Effector memory CD8-positive, alpha-beta T cell (primary cell): ENCODE data around the gene LRRC70.
"Not testable (repeated sequence)": the region's sequence is repeated elsewhere in the genome, so short reads cannot be mapped to it uniquely, and the experiment has no call there.

Experiments
- ATAC-seq: fragments of 150-1000 bp; cut with Tn5 transposase; replicated peaks from 2 replicates; pipeline ENCODE4 v1.10.0; 2021; ENCODE audit warnings: mild to moderate bottlenecking, moderate library complexity
- DNase-seq, 3 experiments: peaks; one replicate each; pipeline ENCODE4 v3.0.0; 2021
- H3K27ac Mint-ChIP-seq, 2 donors: one replicate each; pipeline ENCODE4 v1.8.0; 2022; ENCODE audit warnings: mild to moderate bottlenecking in 2 of 2, mixed read lengths in 2 of 2, moderate library complexity in 2 of 2
- H3K27me3 Mint-ChIP-seq, 2 donors: one replicate each; pipeline ENCODE4 v1.8.0; 2022; ENCODE audit warnings: mixed read lengths in 2 of 2
- H3K36me3 Mint-ChIP-seq: one replicate; pipeline ENCODE4 v1.8.0; 2022; ENCODE audit warnings: mild to moderate bottlenecking, moderate library complexity, mixed read lengths; ENCODE audit not compliant: insufficient read depth
- H3K4me1 Mint-ChIP-seq, 2 donors: one replicate each; pipeline ENCODE4 v1.8.0; 2022; ENCODE audit warnings: low read depth in 2 of 2, mixed read lengths in 2 of 2
- H3K4me3 Mint-ChIP-seq, 2 donors: one replicate each; pipeline ENCODE4 v1.8.0; 2022; ENCODE audit warnings: mild to moderate bottlenecking in 2 of 2, mixed read lengths in 2 of 2, moderate library complexity in 2 of 2
- H3K9me3 Mint-ChIP-seq, 2 donors: one replicate each; pipeline ENCODE4 v1.8.0; 2022; ENCODE audit warnings: mixed read lengths in 2 of 2

LRRC70 gene

DNA sequence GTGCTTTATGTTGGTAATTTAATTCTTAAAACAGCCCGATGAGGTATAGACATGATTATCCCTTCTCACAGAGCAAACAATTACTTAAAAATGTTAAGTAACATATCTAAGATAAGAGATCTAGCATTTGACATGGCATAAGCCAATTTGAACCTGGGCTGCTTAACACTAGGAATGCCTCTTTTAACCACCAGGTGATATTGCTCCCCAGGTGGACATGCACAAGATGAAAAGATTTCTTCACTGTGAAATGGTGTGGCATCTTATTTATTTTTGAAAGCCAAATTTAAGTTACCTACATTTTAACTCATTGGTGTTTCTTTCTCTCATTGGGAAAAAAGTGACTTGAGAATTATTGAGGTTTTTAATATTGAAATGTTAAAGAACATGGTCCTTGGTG is 15.8 kb upstream of the LRRC70 start:
- no peak overlapping the region for H3K4me3 Mint-ChIP-seq
- H3K27ac Mint-ChIP-seq = no peak overlapping the region
- no peaks in the 10 kb centered on the region for H3K27me3 Mint-ChIP-seq

DNA sequence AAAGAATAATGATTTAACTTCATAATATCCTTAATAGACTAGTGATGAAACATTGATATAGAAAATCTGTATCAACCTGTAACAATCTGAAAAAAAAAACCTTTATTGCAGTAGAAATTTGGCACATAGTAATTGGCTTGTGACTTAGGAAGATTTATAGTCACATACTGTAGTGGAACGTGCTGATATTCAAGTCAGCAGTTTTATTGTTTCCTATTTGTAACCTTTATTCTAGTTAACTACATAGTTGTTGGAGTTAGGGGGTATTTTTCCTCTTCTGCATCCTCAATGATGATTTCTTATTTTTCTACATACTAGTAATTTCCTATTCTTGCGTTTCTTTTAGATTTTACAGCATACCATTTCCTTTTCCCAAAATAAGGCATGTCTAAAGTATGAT is 14.5 kb upstream of the LRRC70 start:
- Mint-ChIP-seq H3K27me3 (no peaks in the 10 kb centered on the region), H3K4me3 (no peak overlapping the region), H3K27ac (no peak overlapping the region), H3K9me3 (peaks cover 0 to 3% of the 10 kb centered on the region in 2 donors), H3K36me3 (peaks cover 17% of the 10 kb centered on the region), H3K4me1 (peaks cover 4% of the 10 kb centered on the region in 2 donors)
- DNase-seq (no peak), ATAC-seq (no peak)

More for the DNA sequence above, 15.8 kb upstream of the LRRC70 start:
- H3K36me3 Mint-ChIP-seq = peaks cover 17% of the 10 kb centered on the region
- DNase-seq (no peak), ATAC-seq (no peak)
- peaks cover 0 to 3% of the 10 kb centered on the region in 2 donors for H3K9me3 Mint-ChIP-seq
- H3K4me1 Mint-ChIP-seq = peaks cover 0 to 2% of the 10 kb centered on the region in 2 donors

DNA sequence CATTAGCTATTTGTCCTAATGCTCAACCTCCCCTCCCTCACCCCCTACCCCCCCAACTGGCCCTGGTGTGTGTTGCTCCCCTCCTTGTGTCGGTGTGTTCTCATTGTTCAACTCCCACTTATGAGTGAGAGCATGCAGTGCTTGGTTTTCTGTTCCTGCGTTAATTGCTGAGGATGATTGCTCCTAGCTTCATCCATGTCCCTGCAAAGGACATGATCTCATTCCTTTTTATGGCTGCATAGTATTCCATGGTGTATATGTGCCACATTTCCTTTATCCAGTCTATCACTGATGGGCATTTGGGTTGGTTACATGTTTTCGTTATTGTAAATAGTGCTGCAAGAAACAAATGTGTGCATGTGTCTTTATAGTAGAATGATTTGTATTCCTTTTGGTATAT is 12.9 kb upstream of the LRRC70 start:
- not testable (repeated sequence) for H3K4me3 Mint-ChIP-seq, ATAC-seq, DNase-seq, H3K9me3 Mint-ChIP-seq, H3K27ac Mint-ChIP-seq, H3K4me1 Mint-ChIP-seq, H3K27me3 Mint-ChIP-seq
- peaks cover 17% of the 10 kb centered on the region for H3K36me3 Mint-ChIP-seq

DNA sequence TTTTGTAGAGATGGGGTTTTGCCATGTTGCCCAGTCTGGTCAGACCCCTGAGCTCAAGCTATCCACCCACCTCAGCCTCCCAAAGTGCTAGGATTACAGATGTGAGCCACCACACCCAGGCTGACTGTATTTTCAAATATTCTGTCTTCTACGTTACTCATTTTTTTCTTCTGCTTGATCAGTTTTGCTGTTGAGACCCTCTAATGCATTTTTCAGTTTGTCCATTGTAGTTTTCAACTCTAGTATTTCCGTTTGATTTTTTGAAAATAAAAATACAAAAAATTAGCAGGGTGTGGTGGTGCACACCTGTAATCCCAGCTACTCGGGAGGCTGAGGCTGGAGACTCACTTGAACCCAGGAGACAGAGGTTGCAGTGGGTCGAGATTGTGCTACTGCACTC is 10.5 kb upstream of the LRRC70 start:
- Mint-ChIP-seq H3K9me3 (peaks cover 0 to 3% of the 10 kb centered on the region in 2 donors), H3K27me3 (no peaks in the 10 kb centered on the region), H3K36me3 (peaks cover 12% of the 10 kb centered on the region), H3K4me1 (peaks cover 7% of the 10 kb centered on the region in 2 donors), H3K4me3 (no peak overlapping the region), H3K27ac (no peak overlapping the region)
- ATAC-seq = no peak
- no peak for DNase-seq

DNA sequence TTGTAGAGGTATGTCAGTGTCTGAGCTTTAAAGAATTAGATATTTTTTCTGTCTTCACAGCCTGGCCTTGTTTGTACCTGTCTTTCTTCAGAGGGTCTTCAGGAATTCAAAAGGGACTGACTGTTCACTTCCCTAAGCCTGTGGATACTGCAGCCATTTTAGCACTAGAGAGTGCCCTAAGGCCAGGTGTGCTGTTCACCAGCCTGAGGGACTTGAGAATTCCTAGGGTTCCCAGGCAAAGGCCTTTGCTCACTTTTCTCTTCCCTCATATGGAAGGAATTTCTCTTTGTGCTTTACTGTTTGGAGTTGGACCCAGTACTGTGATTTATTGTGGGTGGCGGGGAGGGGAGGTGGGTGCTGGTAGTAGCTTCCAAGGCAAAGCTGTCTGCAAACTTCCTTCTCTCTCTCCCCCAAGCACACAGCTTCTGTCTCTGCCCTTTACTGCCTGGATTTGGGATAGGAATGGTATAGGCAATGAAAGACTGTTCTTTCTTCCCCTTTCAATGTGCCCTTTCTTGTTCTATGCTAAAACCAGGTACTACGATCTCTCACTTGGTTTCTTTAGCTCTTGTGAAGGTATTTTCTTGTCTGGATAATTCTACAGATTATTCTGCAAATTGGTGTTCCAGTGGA is 9.7 kb upstream of the LRRC70 start:
- ATAC-seq (no peak), DNase-seq (no peak)
- peaks cover 12% of the 10 kb centered on the region for H3K36me3 Mint-ChIP-seq
- peaks cover 7% of the 10 kb centered on the region in 2 donors for H3K4me1 Mint-ChIP-seq
- H3K4me3 Mint-ChIP-seq = no peak overlapping the region
- no peak overlapping the region for H3K27ac Mint-ChIP-seq
- H3K9me3 Mint-ChIP-seq = peaks cover 0 to 3% of the 10 kb centered on the region in 2 donors
- H3K27me3 Mint-ChIP-seq = no peaks in the 10 kb centered on the region

DNA sequence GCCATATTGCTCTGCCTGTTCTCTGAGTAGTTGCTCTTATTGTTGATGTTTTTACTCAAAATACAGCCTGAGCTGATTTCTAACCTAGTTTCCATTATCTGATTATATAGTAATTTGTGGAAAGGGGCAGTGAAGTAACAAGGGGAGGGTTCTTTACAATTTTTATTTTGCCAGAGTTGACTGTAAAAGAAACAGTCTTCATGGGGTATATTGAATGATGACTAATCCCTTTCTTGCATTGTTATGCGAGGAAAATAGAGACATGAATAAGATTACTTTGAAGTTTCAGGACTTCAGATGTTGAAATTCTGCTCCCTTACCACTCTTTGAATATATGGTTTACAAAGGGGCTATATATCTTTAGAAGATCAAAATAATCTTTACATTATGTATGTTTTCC is 9.1 kb upstream of the LRRC70 start:
- peaks cover 12% of the 10 kb centered on the region for H3K36me3 Mint-ChIP-seq
- H3K9me3 Mint-ChIP-seq = peaks cover 0 to 3% of the 10 kb centered on the region in 2 donors
- DNase-seq (no peak), ATAC-seq (no peak)
- no peak overlapping the region for H3K4me3 Mint-ChIP-seq
- H3K27me3 Mint-ChIP-seq = no peaks in the 10 kb centered on the region
- H3K27ac Mint-ChIP-seq = no peak overlapping the region
- peaks cover 7 to 10% of the 10 kb centered on the region in 2 donors for H3K4me1 Mint-ChIP-seq

DNA sequence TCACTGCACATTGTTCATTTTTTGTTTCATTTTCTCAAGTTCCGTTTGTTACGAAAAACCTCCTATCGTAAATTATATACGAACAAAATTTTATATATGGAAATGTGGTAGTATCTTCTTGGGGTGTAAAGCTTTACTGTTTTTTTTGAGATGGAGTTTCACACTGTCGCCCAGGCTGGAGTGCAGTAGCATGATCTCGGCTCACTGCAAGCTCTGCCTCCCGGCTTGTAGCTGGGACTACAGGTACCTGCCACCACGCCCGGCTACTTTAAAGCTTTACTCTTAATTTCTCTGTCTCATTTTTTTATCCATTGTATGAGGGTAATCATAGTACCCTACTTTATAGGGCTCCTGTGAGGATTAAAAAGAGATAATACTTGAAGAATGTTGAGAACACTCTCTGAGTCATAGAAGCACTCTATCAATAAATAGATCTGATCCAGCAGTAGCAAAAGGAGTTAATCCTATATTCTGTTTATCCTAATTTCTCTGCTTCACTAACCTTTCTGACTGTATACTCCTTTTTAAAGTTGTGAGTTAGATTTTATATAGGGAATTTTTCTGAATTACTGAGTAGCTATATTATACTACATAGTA is 5.6 kb upstream of the LRRC70 start:
- Mint-ChIP-seq H3K36me3 (no peaks in the 10 kb centered on the region), H3K4me3 (no peak overlapping the region), H3K4me1 (peaks cover 16 to 18% of the 10 kb centered on the region in 2 donors), H3K27me3 (no peaks in the 10 kb centered on the region), H3K27ac (no peak overlapping the region), H3K9me3 (no peaks in the 10 kb centered on the region)
- DNase-seq = no peak
- no peak for ATAC-seq

DNA sequence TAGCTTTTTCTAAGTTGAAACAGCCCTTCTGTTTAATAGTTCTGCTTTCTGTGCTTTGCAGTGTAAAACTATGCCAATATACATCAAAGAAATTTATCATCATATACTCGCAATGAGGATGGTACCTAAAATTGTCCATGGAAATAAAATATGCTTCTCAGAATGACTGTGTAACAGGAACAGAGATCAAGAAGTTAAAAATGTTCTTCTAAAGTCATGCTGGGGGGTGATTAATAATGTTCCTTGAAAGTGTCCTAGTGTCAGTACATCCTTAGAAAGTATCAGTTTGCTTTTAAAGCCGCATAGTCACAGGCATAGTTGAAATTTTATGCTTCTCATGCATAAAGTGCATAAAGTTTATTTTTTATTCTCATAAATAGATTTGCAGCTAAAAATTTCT is 4.0 kb upstream of the LRRC70 start:
- Mint-ChIP-seq H3K4me3 (no peak overlapping the region), H3K27ac (peak overlapping the region in 1 of 2 donors; percentile 8), H3K4me1 (peaks cover 13 to 15% of the 10 kb centered on the region in 2 donors), H3K36me3 (peaks cover 4% of the 10 kb centered on the region), H3K9me3 (no peaks in the 10 kb centered on the region), H3K27me3 (no peaks in the 10 kb centered on the region)
- DNase-seq = no peak
- no peak for ATAC-seq

DNA sequence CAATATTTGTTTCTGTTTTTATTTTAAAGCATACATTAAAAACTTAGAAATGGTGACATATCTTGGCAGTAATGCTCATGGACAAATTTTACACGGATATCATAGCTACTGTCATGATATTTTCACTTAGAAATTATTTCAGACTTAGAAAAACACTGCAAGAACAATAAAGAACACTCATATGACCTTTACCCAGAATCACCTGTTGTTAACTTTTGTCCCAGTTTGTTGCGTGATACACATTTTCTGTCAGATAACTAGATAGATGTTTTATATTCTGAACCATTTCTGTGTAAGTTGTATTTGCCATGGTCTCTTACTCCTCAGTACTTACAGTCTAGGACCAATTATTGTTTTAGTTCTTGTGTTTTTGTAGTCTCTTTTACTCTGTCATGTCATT is 3.6 kb upstream of the LRRC70 start:
- Mint-ChIP-seq H3K27me3 (no peaks in the 10 kb centered on the region), H3K4me1 (peaks cover 13 to 15% of the 10 kb centered on the region in 2 donors), H3K9me3 (no peaks in the 10 kb centered on the region), H3K4me3 (no peak overlapping the region), H3K27ac (peak overlapping the region; percentile 5 to 29), H3K36me3 (peaks cover 4% of the 10 kb centered on the region)
- DNase-seq = no peak
- ATAC-seq = no peak

DNA sequence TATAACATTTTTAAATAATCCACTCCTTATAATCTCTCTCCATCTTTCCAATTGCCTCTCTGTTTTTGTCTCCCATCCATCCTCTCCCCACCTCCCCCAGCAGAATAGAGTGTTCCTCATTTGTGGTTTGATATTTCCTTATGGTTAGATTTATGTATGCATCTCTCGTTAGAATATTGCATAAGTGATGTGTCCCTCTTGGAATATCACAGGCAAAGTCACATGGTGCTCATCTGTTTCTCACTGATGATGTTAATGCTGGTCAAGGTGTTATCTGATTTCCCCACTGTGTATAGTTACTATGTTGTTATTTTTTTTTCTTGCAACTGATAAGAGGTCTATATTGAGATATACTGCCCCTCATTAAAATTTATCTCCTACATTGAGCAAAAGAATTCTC is 3.1 kb upstream of the LRRC70 start:
- ATAC-seq = no peak
- Mint-ChIP-seq H3K27ac (peak overlapping the region; percentile 5 to 29), H3K4me3 (no peak overlapping the region)

DNA sequence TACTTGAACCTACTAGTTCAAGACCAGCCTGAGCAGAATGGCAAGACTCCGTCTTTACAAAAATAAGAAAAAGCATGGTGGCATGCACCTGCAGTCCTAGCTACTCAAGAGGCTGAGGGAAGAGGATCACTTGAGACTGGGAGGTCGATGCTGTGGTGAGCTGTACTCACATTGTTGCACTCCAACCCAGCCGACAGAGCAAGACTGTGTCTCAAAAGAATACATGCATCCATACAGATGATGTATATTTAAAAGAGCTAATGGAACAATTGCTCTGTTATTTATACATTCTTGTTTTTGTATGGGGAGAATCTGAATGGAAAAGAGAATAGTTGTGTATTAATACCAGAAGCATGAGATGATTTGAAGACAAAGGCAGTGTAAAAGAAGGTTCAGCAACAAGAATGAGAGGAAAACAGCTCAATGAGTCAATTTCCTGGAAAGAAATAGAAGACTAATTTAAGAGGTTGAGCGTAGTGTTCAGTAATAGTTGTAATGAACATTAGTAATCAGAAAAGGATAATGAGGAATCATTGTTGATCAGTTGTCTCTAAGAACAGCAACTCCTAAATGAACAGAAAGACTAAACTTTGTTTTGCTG is 1.9 kb upstream of the LRRC70 start:
- Mint-ChIP-seq H3K27ac (peak overlapping the region; percentile 60 to 72), H3K36me3 (peaks cover 4% of the 10 kb centered on the region), H3K27me3 (no peaks in the 10 kb centered on the region), H3K9me3 (no peaks in the 10 kb centered on the region), H3K4me1 (peaks cover 13 to 18% of the 10 kb centered on the region in 2 donors), H3K4me3 (no peak overlapping the region)
- DNase-seq = no peak
- no peak for ATAC-seq

More for the DNA sequence above, 3.1 kb upstream of the LRRC70 start:
- Mint-ChIP-seq H3K36me3 (peaks cover 4% of the 10 kb centered on the region), H3K9me3 (no peaks in the 10 kb centered on the region), H3K4me1 (peaks cover 13 to 15% of the 10 kb centered on the region in 2 donors), H3K27me3 (no peaks in the 10 kb centered on the region)
- DNase-seq = no peak

DNA sequence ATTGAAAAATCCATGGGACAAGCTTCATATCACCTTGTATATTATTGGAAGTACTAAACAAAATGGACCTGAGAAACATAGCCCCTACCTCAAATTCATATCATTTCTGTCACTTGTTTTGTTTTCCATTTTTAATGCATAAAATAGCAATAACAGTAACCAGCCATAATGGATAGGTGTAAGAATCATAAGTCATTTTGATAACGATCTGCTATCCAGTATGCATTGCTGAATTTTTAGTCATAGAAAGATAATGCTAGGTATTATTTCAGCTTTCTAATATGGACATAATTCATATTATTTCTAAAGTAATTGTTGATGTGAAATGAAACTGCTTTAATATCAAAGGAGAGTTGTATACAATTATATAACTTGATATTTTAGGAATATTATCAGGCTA is 1.1 kb upstream of the LRRC70 start:
- H3K4me1 Mint-ChIP-seq = peaks cover 13 to 18% of the 10 kb centered on the region in 2 donors
- peaks cover 4% of the 10 kb centered on the region for H3K36me3 Mint-ChIP-seq
- ATAC-seq (no peak), DNase-seq (no peak)
- no peaks in the 10 kb centered on the region for H3K9me3 Mint-ChIP-seq
- peak overlapping the region in 1 of 2 donors; percentile 60 for H3K27ac Mint-ChIP-seq
- no peaks in the 10 kb centered on the region for H3K27me3 Mint-ChIP-seq
- H3K4me3 Mint-ChIP-seq = no peak overlapping the region

DNA sequence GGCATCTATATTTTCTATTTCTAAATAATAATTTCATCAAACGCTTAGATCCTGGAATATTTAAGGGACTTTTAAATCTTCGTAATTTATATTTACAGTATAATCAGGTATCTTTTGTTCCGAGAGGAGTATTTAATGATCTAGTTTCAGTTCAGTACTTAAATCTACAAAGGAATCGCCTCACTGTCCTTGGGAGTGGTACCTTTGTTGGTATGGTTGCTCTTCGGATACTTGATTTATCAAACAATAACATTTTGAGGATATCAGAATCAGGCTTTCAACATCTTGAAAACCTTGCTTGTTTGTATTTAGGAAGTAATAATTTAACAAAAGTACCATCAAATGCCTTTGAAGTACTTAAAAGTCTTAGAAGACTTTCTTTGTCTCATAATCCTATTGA is 1.1 kb downstream of the LRRC70 start:
- Mint-ChIP-seq H3K36me3 (peaks cover 8% of the 10 kb centered on the region), H3K4me1 (peaks cover 9 to 19% of the 10 kb centered on the region in 2 donors), H3K9me3 (no peaks in the 10 kb centered on the region), H3K4me3 (no peak overlapping the region), H3K27ac (no peak overlapping the region), H3K27me3 (no peaks in the 10 kb centered on the region)
- no peak for ATAC-seq
- no peak for DNase-seq
